H9 (cell line): ENCODE data around the gene GNPTAB. TPM values are rescaled to one million over a fixed set of nuclear protein-coding genes. Genes with fewer than 3 reads are reported as not detected.

Source experiments
- DNase-seq: peaks from one replicate; pipeline ENCODE4 v3.0.0-alpha.2; 2017
- H2AFZ ChIP-seq: one replicate; pipeline ENCODE4 v1.6.1; 2013; ENCODE audit warnings: mild to moderate bottlenecking, low read length, control low read depth, moderate library complexity
- H2AK5ac ChIP-seq: 2 replicates; pipeline ENCODE4 v1.6.1; 2013; ENCODE audit warnings: low read length, control low read depth, mixed read lengths; ENCODE audit not compliant: insufficient read length
- H2BK120ac ChIP-seq: one replicate; pipeline ENCODE4 v1.6.1; 2013; ENCODE audit warnings: low read depth, mild to moderate bottlenecking, low read length, control low read depth, inconsistent platforms; ENCODE audit not compliant: poor library complexity, severe bottlenecking
- H2BK12ac ChIP-seq: 2 replicates; pipeline ENCODE4 v1.6.1; 2013; ENCODE audit warnings: low read length, control low read depth, mixed read lengths, low read depth; ENCODE audit not compliant: insufficient read length
- H2BK15ac ChIP-seq: 2 replicates; pipeline ENCODE4 v1.6.1; 2013; ENCODE audit warnings: low read depth, low read length, control low read depth
- H2BK20ac ChIP-seq: one replicate; pipeline ENCODE4 v1.6.1; 2013; ENCODE audit warnings: low read depth, mild to moderate bottlenecking, low read length, control low read depth, inconsistent platforms; ENCODE audit not compliant: poor library complexity, severe bottlenecking
- H2BK5ac ChIP-seq: 2 replicates; pipeline ENCODE4 v1.6.1; 2013; ENCODE audit warnings: low read length, control low read depth, mixed read lengths; ENCODE audit not compliant: insufficient read length
- H3K14ac ChIP-seq: 2 replicates; pipeline ENCODE4 v1.6.1; 2013; ENCODE audit warnings: low read length, control low read depth; ENCODE audit not compliant: insufficient read depth
- H3K18ac ChIP-seq: 2 replicates; pipeline ENCODE4 v1.6.1; 2013; ENCODE audit warnings: low read depth, mild to moderate bottlenecking, mixed read lengths, low read length, control low read depth; ENCODE audit not compliant: insufficient read length
- H3K23ac ChIP-seq: 2 replicates; pipeline ENCODE4 v1.6.1; 2013; ENCODE audit warnings: low read length, control low read depth, mixed read lengths, low read depth; ENCODE audit not compliant: insufficient read length
- H3K23me2 ChIP-seq: 2 replicates; pipeline ENCODE4 v1.6.1; 2013; ENCODE audit warnings: low read depth, mild to moderate bottlenecking, mixed read lengths, low read length, control low read depth; ENCODE audit not compliant: insufficient read length, poor library complexity, severe bottlenecking
- H3K27ac ChIP-seq: 2 replicates; pipeline ENCODE4 v1.5.1; 2013; ENCODE audit warnings: low read length, control low read depth, mixed read lengths, low read depth; ENCODE audit not compliant: insufficient read length
- H3K27me3 ChIP-seq: 2 replicates; pipeline ENCODE4 v1.6.1; 2013; ENCODE audit warnings: low read length, control low read depth, inconsistent platforms; ENCODE audit not compliant: insufficient read depth
- H3K4ac ChIP-seq: 2 replicates; pipeline ENCODE4 v1.6.1; 2013; ENCODE audit warnings: low read depth, mild to moderate bottlenecking, control low read depth, inconsistent platforms, low read length, moderate library complexity
- H3K4me1 ChIP-seq: 2 replicates; pipeline ENCODE4 v1.6.1; 2013; ENCODE audit warnings: low read length, control low read depth, inconsistent platforms; ENCODE audit not compliant: insufficient read depth
- H3K4me2 ChIP-seq: 2 replicates; pipeline ENCODE4 v1.6.1; 2013; ENCODE audit warnings: low read length, control low read depth, mixed read lengths; ENCODE audit not compliant: insufficient read length, insufficient read depth
- H3K56ac ChIP-seq: 2 replicates; pipeline ENCODE4 v1.6.1; 2013; ENCODE audit warnings: low read depth, mild to moderate bottlenecking, mixed read lengths, low read length, control low read depth; ENCODE audit not compliant: insufficient read length
- H3K79me1 ChIP-seq: 2 replicates; pipeline ENCODE4 v1.6.1; 2013; ENCODE audit warnings: low read depth, mild to moderate bottlenecking, moderate library complexity, low read length, control low read depth, inconsistent platforms; ENCODE audit not compliant: insufficient read depth, poor library complexity, severe bottlenecking
- H3K79me2 ChIP-seq: 2 replicates; pipeline ENCODE4 v1.6.1; 2013; ENCODE audit warnings: low read length, control low read depth, inconsistent platforms; ENCODE audit not compliant: insufficient read depth
- H3K9ac ChIP-seq: 2 replicates; pipeline ENCODE4 v1.6.1; 2013; ENCODE audit warnings: low read length, control low read depth, mixed read lengths; ENCODE audit not compliant: insufficient read length; ENCODE audit errors: extremely low read depth
- H3K9me3 ChIP-seq: one replicate; pipeline ENCODE4 v1.6.1; 2013; ENCODE audit warnings: low read depth, low read length, inconsistent platforms; ENCODE audit not compliant: control insufficient read depth
- H3T11ph ChIP-seq: one replicate; pipeline ENCODE4 v1.6.1; 2013; ENCODE audit warnings: mild to moderate bottlenecking, low read length, control low read depth, inconsistent platforms
- H4K20me1 ChIP-seq: one replicate; pipeline ENCODE4 v1.6.1; 2013; ENCODE audit not compliant: control insufficient read depth, insufficient read length, insufficient read depth
- H4K5ac ChIP-seq: 2 replicates; pipeline ENCODE4 v1.6.1; 2013; ENCODE audit warnings: low read depth, mild to moderate bottlenecking, mixed read lengths, low read length, control low read depth; ENCODE audit not compliant: insufficient read length
- H4K8ac ChIP-seq: replicated peaks from 2 replicates; pipeline ENCODE4 v1.6.1; 2013; ENCODE audit warnings: low read length, control low read depth, mixed read lengths, low read depth; ENCODE audit not compliant: insufficient read length
- H4K91ac ChIP-seq: 2 replicates; pipeline ENCODE4 v1.6.1; 2013; ENCODE audit warnings: low read depth, mild to moderate bottlenecking, moderate library complexity, mixed read lengths, low read length, control low read depth; ENCODE audit not compliant: insufficient read length
- H3K27ac Mint-ChIP-seq, 3 experiments: 2 replicates in 2 of 3; 3 replicates in 1 of 3; pipeline ENCODE4 v1.8.0; 2020 to 2021; ENCODE audit warnings: mixed read lengths in 3 of 3, mild to moderate bottlenecking in 1 of 3, moderate library complexity in 1 of 3
- H3K27me3 Mint-ChIP-seq: 2 replicates; pipeline ENCODE4 v1.8.0; 2021; ENCODE audit warnings: low read depth, mild to moderate bottlenecking, moderate library complexity, mixed read lengths
- H3K36me3 Mint-ChIP-seq, 3 experiments: 2 replicates in 2 of 3; 3 replicates in 1 of 3; pipeline ENCODE4 v1.8.0; 2020 to 2021; ENCODE audit warnings: low read depth in 3 of 3, mixed read lengths in 3 of 3; ENCODE audit not compliant: insufficient read depth in 1 of 3
- H3K4me1 Mint-ChIP-seq, 2 experiments: 2 replicates each; pipeline ENCODE4 v1.8.0; 2020; ENCODE audit warnings: mixed read lengths in 2 of 2
- H3K4me3 Mint-ChIP-seq, 2 experiments: 2 replicates in 1 of 2; 3 replicates in 1 of 2; pipeline ENCODE4 v1.8.0; 2020 to 2021; ENCODE audit warnings: mild to moderate bottlenecking in 2 of 2, mixed read lengths in 2 of 2, moderate library complexity in 1 of 2
- H3K9me3 Mint-ChIP-seq, 2 experiments: 2 replicates in 1 of 2; 3 replicates in 1 of 2; pipeline ENCODE4 v1.8.0; 2020; ENCODE audit warnings: mild to moderate bottlenecking in 2 of 2, mixed read lengths in 2 of 2, moderate library complexity in 1 of 2
- CTCF ChIP-seq: fragments of 200-600 bp; sonication (generic); conservative IDR thresholded peaks from 3 replicates; pipeline ENCODE4 v1.8.0; 2021; ENCODE audit warnings: antibody characterized with exemption, mild to moderate bottlenecking
- WGBS: extraction: QIAGEN DNeasy Blood & Tissue Kit; methylation state at CpG from one replicate; pipeline ENCODE4 v1.1.7; 2013; ENCODE audit warnings: missing lambda C conversion rate, low lambda C conversion rate, mixed read lengths; ENCODE audit not compliant: insufficient read length; ENCODE audit errors: extremely low coverage; 5-methylcytosine and 5-hydroxymethylcytosine counted together
- total RNA-seq: library from RNA; stranded (reverse); gene quantifications from 2 replicates; pipeline ENCODE4 v1.2.1, GENCODE V29; 2021

GNPTAB gene
- total RNA-seq, 1 experiment from 2014 or later: 44.3 TPM

- Histone ChIP-seq H2BK12ac (no peak overlapping the region), H3K4ac (no peak overlapping the region), H2BK5ac (no peak overlapping the region), H2AK5ac (no peak overlapping the region), H3K18ac (no peak overlapping the region), H2BK20ac (no peak overlapping the region), H4K20me1 (no peaks in the 10 kb centered on the region), H4K91ac (no peak overlapping the region), H3K9ac (no peak overlapping the region), H3T11ph (no peak overlapping the region), H3K27ac (no peak overlapping the region), H2AFZ (no peak overlapping the region), H4K5ac (no peak overlapping the region), H3K79me1 (no peaks in the 10 kb centered on the region), H3K23ac (no peak overlapping the region), H3K4me2 (no peak overlapping the region), H3K4me1 (no peaks in the 10 kb centered on the region), H3K23me2 (no peaks in the 10 kb centered on the region), H3K27me3 (no peaks in the 10 kb centered on the region), H4K8ac (no peak overlapping the region), H2BK15ac (no peak overlapping the region), H3K56ac (no peak overlapping the region), H3K79me2 (no peaks in the 10 kb centered on the region), H3K14ac (no peak overlapping the region), H2BK120ac (no peak overlapping the region), H3K9me3 (no peaks in the 10 kb centered on the region)
- H3K27ac Mint-ChIP-seq: peak overlapping the region in 1 of 3 experiments; percentile 80; a peak in 1 of 7 replicates
- no peak for DNase-seq
- H3K4me3 Mint-ChIP-seq: no peak overlapping the region
- H3K9me3 Mint-ChIP-seq: no peaks in the 10 kb centered on the region
- H3K36me3 Mint-ChIP-seq: peaks cover 3 to 42% (median 29%) of the 10 kb centered on the region in 3 experiments; a peak in 6 of 7 replicates
- H3K27me3 Mint-ChIP-seq: no peaks in the 10 kb centered on the region
- TF ChIP-seq CTCF: no peak
- peaks cover 0 to 7% of the 10 kb centered on the region in 2 experiments; a peak in 1 of 4 replicates for H3K4me1 Mint-ChIP-seq
- no CpG with 5 or more reads among the region's 6 CpGs for WGBS
These were observed 51.1 kb downstream of the GNPTAB start for GRCh38 chr12:101779626-101780025.
